ENCODE data around the gene CC2D1A.
A peak's percentile ranks its signal among the peaks of the same experiment; 100 is the strongest.
"Not testable (repeated sequence)": the region's sequence is repeated elsewhere in the genome, so short reads cannot be mapped to it uniquely, and the experiment has no call there.

Gene CC2D1A

DNA sequence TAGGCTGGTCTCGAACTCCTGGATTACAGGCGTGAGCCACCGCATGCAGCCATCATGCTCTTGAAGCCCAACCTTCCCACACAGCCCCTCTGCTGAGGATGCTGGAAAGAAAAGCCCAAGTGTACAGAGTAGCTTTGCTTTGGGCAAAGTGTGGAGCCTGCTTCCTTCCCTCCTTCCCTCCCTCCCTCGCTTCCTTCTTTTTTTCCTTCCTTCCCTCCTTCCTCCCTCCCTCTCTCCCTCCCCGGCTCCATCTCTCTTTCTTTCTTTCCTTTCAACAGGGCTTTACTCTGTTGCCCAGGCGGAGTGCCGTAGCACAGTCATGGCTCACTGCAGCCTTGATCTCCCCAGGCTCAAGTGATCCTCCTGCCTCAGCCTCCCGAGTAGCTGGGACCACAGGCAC is 2.7 kb downstream of the CC2D1A start:
- DNase-seq (ENCODE audit: low spot score), result no peak

DNA sequence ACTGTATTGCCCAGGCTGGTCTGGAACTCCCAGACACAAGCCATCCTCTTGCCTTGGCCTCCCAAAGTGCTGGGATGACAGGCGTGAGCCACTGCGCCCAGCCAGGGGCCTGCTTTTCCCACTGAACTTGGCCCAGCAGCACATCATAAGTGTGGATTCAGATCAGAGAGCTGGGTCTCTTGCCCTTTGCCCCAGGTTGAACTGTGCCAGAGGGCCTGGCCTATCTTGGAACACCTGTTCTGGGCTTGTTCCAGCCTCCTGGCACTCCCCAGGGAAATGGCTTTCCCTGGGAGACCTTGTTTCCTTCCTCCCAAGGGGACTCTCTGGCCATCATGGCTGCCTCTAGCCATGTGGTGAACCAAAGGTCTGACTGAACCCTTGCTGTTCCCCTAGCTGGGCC is 3.4 kb downstream of the CC2D1A start:
- DNase-seq (ENCODE audit: low spot score), result no peak

DNA sequence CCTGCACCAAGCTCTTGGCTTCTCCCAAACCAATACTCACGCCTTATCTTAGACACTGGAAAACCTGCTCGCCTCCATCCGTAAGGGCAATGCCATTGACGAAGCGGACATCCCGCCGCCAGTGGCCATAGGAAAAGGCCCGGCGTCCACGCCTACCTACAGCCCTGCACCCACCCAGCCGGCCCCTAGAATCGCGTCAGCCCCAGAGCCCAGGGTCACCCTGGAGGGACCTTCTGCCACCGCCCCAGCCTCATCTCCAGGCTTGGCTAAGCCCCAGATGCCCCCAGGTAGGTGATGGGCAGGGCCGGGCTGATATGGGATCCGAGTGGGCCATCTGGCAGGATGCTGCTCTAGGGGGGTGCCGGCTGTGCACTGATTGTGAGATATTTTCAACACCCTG is 7.4 kb downstream of the CC2D1A start:
- no peak for DNase-seq (ENCODE audit: low spot score)

DNA sequence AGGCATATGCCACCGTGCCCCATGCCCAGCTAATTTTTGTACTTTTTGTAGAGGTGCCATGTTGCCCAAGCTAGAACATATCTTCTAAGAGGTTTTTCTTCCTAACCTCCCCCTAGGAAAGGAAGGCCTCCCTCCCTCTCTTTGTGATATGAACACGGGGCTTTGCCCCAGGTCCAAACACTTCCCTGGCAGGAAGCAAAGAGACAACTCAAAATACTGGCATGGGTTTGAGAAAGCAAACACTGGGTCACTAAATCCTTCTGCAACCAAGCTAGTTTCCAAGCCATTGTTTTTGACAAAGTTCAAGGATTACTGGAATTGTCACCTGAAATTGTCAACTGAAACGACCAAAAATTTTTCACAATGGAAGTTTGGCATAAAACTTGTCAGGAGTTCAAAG is 8.8 kb downstream of the CC2D1A start:
- DNase-seq (ENCODE audit: low spot score), result no peak

DNA sequence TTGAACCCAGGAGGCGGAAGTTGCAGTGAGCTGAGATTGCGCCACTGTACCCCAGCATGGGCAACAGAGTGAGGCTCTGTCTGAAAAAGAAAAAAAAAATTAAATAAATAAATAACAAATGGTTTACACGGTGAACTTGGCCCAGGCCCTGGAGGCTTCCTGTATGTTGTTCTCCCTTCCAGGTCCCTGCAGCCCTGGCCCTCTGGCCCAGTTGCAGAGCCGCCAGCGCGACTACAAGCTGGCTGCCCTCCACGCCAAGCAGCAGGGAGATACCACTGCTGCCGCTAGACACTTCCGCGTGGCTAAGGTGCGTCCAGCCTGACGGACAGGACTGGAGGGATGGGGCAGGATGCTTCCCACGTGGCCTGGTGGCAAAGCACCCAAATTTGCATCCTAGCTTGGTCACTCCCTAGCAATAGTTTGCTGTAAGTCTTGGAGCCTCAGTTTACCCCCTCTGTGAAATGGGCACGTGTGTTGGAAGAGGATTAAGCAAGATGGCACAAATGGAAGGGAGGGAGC is 11.9 kb downstream of the CC2D1A start:
- no peak for DNase-seq (ENCODE audit: low spot score)

DNA sequence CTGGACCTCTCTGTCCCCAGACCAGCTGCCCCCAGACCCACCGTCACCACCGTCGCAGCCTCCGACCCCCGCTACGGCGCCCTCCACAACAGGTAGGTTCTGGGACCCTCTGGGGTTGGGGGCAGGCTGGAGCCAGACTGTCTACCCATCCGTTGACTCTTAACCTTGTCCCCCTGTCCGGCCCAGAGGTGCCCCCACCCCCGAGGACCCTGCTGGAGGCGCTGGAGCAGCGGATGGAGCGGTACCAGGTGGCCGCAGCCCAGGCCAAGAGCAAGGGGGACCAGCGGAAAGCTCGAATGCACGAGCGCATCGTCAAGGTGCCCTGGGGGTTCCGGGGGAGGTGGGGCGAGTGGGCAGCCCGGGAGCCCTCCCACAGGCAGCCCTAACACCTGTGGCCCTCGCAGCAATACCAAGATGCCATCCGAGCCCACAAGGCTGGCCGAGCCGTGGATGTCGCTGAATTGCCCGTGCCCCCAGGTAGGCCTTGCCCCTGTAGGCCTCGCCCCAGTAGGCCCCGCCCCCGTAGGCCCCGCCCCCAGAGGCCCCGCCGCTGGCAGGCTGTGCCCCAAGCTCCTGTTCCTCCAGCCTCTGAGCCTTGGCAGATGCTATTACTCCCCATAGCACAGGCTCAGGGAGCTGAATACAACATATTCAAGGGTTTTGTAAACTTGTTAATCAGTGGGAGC is 12.9 kb downstream of the CC2D1A start:
- DNase-seq (ENCODE audit: low spot score), result no peak

DNA sequence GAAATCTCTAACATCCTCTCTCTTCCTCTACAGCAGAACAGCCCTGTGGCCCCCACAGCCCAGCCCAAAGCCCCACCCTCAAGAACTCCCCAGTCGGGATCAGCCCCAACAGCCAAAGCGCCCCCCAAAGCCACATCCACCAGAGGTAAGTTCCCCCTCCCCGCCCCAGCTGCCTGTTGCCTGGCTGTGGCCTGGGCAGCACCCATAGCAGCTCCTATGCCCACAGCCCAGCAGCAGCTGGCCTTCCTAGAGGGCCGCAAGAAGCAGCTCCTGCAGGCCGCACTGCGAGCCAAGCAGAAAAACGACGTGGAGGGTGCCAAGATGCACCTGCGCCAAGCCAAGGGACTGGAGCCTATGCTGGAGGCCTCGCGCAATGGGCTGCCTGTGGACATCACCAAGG is 14.5 kb downstream of the CC2D1A start:
- no peak for DNase-seq (ENCODE audit: low spot score)

DNA sequence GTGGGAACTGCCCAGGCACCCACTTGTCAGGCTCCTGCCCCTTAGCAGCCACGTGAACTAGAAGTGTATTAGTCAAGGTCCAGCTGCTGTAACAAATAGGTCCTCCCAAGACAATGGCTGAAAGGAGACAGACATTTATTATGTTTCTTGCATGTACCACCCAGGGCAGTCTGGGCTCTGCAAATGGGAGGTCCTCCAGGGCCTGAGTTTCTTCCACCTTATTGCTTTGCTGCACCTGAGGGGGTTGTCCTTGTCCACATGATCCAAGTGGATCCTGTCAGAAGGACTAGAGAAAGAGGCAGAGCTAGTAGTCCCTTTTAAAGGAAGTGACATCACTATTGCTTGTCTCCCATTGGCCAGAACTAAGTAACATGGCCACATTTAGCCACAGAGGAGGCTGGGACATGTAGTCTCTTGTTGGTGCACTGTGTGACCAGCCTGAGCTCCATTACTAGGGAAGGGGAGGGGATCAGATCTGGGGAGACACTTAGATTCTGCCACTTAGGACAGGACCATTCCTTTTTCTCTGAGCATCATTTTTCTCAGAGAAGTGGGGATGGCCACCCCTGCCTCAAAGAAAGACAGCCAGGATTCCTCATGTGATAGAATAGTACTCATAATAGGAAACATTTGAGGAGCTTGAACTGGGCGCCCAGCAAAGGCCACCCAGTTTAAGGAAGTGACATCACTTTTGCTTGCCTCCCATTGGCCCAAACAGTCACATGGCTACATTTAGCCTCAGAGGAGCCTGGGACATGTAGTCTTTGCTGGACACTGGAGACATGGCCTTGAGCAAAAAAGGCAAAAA is 15.1 kb downstream of the CC2D1A start:
- peak; percentile 31 for DNase-seq (ENCODE audit: low spot score)

DNA sequence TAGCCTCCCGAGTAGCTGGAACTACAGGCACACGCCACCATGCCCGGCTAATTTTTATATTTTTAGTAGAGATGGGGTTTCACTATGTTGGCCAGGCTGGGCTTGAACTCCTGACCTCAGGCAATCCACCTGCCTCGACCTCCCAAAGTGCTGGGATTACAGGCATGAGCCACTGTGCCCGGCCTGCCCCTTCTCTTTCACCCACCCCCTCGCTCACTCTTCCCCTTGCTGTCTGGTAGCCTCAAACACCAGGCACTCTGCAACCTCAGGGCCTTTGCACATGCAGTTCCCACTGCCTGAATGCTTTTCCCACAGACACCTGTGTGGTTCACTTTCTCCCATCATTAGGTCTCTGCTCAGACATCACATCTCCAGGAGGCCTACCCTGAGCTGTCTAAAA is 16.1 kb downstream of the CC2D1A start:
- DNase-seq (ENCODE audit: low spot score), result not testable (repeated sequence)

DNA sequence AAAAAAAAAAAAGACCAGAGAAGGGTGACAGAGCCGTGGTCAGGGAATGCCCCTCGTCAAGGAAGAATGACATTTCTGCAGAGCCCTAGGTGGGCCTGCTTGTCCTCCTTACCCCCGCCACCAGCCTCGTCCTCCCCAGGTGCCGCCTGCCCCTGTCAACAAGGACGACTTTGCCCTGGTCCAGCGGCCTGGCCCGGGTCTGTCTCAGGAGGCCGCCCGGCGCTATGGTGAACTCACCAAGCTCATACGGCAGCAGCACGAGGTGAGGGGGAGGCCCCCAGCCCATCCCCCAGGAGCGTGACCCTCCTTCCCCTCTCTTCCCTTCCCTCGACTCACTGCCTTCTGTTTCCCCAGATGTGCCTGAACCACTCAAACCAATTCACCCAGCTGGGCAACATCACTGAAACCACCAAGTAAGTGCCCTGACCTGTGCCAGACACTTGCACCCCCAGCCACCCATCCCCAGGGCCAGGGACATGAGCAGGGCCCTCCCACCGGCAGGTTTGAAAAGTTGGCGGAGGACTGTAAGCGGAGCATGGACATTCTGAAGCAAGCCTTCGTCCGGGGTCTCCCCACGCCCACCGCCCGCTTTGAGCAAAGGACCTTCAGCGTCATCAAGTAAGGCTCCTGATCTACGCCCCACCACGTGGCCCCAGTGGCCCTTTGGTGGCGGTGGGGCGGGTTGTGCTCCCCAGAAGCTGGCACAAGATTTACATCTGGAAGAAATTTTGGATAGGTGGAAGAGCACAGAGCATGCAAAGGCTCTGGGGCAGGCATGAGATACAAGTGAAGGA is 17.4 kb downstream of the CC2D1A start:
- no peak for DNase-seq (ENCODE audit: low spot score)

DNA sequence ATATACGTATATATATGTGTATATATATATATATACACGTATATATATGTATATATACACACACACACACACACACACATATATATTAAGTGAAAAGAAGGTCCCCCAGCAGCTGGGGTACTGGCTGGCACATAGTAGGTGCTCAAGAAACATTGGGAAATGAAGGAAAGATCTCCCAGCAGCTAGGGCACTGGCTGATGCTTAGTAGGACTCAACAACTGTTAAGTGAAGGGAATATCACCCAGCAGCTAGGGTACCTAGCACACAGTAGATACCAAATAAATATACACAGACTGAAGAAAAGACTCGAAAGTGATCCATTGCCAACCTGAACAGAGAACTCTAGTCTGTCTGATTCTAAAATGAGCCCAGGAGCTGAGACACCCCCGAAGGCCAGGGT is 20.0 kb downstream of the CC2D1A start:
- DNase-seq (ENCODE audit: low spot score), result no peak

DNA sequence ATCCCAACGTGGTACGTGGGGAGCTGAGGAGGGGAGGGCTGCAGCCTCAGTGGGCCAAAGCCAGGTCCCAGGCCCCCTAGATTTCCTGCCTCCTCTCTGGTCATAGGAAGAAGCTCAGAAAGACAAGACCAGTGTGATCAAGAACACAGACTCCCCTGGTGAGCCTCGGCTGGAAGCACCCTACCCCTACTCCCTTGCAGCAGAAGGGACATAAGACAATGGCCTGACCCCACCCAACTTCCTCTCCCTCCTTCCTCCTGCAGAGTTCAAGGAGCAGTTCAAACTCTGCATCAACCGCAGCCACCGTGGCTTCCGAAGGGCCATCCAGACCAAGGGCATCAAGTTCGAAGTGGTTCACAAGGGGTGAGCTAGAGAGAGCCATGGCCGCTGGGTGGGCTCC is 20.7 kb downstream of the CC2D1A start:
- DNase-seq (ENCODE audit: low spot score), result no peak

DNA sequence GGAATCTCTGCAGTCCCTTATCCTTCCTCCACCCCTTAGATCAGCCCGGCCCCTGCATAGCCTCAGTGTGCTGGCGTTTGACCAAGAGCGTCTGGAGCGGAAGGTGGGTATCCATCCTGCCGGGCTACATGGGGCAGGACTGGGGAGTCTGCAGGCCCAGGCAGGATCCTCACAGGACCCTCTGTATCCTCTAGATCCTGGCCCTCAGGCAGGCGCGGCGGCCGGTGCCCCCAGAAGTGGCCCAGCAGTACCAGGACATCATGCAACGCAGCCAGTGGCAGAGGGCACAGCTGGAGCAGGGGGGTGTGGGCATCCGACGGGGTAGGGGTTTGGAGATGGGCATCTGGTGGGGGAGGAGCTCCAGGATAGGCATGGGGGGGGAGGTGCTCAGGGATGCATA is 23.3 kb downstream of the CC2D1A start:
- DNase-seq (ENCODE audit: low spot score), result no peak

DNA sequence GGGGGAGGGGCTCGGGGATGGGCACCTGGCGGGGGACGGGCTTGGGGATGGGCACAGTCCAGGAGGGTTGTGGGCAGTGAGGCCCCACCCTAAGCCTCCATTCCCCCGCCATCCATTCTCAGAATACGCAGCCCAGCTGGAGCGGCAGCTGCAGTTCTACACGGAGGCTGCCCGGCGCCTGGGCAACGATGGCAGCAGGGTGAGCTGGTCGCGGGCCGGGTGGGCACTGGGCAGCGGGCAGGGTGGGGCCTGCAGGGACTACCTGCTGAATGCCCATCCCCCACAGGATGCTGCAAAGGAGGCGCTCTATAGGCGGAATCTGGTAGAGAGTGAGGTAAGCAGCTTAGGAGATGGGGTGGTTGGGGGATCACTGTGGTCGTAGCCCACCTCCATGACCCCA is 24.0 kb downstream of the CC2D1A start:
- DNase-seq (ENCODE audit: low spot score), result no peak

DNA sequence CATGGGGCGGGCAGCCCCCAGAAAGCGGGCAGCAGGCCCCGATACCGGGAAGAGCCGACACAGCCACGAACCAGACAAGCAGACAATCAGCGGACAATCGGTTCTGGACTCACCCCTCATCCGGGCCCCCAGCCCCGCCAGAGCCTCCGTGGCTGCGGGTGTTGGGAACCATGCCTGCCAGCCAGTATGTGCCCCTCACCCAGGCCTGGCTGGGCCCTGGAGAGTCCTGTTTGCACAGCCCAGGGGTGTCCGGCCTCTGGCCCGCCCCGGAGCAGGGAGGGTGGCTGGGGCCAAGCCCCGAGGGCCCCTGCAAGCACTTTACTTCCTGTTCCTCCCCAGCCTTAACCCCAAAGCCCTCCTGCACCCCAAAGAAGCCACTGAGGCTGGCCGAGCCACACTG is 24.4 kb downstream of the CC2D1A start:
- no peak for DNase-seq (ENCODE audit: low spot score)

DNA sequence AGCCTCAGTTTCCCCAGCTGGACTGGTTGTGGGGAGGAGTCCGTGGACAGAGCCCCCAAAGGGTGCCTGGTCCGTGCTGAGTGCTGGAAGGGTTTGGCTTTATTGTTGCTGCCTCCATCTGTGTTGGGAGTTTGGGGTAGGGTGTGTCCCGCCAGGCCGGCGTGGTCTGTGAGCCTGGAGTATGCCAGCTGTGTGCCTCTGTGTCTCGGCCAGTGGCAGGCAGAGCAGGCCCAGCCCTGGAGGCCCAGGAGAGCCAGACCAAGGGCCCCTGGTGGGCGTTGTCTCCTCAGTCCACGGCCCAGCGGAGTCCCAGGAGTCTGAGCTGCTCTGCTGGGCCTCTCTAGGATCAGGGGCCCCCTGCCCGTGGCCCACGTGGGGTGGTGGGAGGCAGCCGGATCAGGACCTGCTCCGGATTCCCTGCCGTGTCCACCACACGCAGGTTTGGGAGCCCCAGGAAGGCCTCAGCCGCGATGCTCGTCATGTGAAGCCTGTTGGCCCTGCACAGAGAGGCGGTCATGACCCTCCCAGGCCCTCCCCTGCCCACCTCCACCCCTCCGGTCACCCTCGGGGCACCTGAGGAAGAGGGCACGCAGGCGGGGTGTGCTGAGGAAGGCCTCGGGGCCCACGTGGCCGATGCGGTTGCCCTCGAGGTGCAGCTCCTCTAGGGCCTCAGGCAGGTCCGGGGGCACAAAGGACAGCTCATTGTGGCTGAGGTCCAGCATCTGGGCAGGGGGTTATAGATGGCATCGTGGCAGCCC is 25.6 kb downstream of the CC2D1A start:
- DNase-seq (ENCODE audit: low spot score), result no peak

DNA sequence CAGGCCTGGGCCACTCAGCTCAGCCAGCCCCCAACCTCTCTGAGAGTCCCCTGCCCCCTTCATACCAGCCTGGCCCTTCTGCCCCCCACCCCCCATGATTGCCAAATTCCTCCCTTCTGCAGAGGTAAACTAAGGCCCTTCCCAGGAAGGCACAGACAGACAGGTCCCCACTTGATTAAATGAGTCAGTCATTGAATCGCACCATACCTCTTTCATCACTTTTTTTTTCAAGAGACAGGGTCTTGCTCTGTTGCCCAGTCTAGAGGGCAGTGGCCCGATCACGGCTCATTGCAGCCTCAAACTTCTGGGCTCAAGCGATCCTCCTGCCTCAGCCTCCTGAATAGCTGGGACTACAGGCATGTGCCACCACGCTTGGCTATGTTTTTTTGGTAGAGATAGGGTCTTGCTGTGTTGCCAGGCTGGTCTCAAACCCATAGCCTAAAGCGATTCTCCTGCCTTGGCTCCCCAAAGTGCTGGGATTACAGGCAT is 26.2 kb downstream of the CC2D1A start:
- no peak for DNase-seq (ENCODE audit: low spot score)

DNA sequence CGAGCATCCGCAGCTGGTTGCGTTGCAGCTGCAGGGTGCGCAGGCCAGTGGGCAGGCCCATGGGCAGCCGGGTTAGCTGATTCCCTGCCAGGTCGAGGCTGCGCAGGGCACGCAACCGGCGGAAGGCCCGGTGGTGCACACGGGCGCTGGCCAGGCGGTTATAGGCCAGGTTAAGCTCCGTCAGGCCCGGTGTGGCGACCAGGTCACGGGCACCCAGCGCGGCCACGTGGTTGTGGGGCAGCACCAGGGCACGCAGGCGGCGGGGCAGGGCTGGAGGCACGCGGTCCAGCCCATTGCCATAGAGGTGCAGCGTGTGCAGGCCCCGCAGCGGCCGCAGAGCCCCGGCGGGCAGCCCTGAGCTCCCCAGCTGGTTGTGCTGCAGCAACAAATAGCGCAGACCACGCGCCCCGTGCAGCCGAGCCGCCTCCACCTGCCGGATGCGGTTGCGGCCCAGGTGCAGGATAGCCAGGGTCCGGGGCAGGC is 27.0 kb downstream of the CC2D1A start:
- no peak for DNase-seq (ENCODE audit: low spot score)

DNA sequence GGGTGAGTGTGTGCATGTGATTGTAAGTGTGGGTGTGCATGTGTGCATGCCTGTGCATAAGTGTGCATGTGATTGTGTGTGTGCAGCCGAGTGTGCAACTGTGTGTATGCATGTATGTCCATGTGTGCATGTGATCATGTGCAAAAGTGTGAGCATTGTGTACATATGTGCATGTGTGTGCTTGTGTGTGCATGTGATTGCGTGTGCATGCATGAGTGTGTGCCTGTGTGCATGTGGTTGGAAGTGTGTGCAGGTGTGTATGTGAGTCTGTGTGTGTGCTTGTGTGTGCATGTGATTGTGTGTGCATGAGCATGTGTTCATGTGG is 28.7 kb downstream of the CC2D1A start:
- DNase-seq (ENCODE audit: low spot score), result no peak

DNA sequence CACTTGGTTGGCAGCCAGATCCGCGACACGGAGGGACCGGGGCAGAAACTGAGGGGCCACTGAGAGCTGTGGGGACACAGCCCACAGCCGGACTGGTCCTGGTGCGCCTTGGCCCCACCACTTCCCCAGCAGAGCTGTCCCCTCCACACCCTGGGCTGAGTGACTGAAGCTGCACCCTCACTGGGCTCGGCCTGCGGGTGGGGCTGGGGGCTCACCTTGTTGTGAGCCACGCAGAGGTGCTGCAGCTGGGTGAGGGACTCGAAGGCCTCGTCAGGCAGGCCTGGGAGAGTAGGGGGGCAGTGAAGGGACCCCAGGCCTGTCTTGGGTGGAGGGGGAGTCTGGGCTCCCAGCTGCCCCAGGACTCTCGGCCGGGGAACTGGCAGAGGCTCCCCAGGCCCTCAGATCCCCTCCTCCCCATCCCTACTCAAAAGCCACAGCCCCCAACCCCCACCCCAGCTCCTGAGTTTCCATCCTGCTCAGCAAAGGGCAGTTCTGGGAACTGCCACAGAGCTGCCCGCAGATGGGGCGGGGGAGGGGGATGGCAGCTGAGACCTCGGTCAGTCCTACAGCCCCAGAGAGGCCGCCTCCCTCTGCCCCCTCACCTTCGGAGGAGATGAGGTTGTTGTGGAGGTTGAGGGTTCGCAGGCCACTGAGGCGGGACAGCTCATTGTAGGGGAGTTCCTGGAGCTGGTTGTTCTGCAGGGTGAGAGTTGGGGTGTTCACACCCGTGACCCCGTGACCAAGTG is 29.9 kb downstream of the CC2D1A start:
- DNase-seq (ENCODE audit: low spot score), result no peak
